ENCODE measurements around the gene TBCK. TPM values are rescaled to one million over a fixed set of nuclear protein-coding genes. Genes with fewer than 3 reads are reported as not detected.

TBCK gene
- polyA plus RNA-seq, 1 experiment = 36.3 TPM

DNA sequence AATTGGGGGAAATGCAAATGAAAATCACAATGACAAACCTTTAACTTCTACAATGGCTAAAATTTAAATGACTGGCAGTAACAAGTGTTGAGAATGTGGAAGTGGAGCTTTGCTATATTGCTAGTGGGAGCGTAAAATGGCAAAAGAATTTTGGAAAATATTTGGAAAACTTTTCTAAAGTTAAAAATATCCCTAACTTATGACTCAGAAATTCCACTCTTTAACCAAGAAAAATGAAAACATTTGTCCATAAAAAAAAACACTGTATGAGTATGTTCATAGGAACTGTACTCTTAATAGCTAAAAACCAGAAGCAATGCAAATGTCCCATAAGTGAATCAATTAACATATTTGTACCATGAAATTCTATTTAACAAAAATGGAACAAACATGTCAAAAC lies 3.6 kb downstream of the TBCK start:
- TF ChIP-seq, protein P1, sequence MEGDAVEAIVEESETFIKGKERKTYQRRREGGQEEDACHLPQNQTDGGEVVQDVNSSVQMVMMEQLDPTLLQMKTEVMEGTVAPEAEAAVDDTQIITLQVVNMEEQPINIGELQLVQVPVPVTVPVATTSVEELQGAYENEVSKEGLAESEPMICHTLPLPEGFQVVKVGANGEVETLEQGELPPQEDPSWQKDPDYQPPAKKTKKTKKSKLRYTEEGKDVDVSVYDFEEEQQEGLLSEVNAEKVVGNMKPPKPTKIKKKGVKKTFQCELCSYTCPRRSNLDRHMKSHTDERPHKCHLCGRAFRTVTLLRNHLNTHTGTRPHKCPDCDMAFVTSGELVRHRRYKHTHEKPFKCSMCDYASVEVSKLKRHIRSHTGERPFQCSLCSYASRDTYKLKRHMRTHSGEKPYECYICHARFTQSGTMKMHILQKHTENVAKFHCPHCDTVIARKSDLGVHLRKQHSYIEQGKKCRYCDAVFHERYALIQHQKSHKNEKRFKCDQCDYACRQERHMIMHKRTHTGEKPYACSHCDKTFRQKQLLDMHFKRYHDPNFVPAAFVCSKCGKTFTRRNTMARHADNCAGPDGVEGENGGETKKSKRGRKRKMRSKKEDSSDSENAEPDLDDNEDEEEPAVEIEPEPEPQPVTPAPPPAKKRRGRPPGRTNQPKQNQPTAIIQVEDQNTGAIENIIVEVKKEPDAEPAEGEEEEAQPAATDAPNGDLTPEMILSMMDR (IDR thresholded peaks at IDR 0.05; ENCODE audit: insufficient read depth, low read depth, low read length) = no peak
- Histone ChIP-seq H3K4me3 (ENCODE audit: low read depth, low read length) (no peak overlapping the region), H3K36me3 (ENCODE audit: control insufficient read depth, insufficient read depth, low read length) (no peaks in the 10 kb centered on the region), H3K27me3 (ENCODE audit: control insufficient read depth, insufficient read depth, low read length) (no peaks in the 10 kb centered on the region)
- POLR2A ChIA-PET = no interaction called here
- peak; percentile 41 for DNase-seq (ENCODE audit: low read depth)
- CTCF ChIA-PET = no interaction called here

DNA sequence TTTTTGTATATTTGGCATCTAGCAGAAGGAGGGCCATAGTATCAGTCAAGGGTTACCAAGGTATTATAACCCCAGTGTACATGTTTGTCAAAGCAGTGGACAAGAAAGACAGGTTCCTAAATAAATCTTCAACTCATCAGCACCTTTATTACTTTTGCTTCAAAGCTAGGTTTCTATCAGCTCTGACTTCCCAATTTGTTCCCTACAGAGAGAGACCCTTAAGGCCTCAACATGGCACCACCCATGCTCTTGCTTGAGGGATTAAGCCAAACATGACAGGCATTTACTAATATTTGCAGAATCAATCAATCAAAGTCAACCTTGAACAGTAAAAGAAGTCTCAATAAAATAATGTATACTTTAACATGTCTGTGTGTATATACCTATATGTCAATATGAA lies 9.4 kb downstream of the TBCK start:
- no peak for DNase-seq (ENCODE audit: low read depth)
- no peak overlapping the region for H3K4me3 ChIP-seq (ENCODE audit: low read depth, low read length)
- ChIA-PET CTCF (no interaction called here), POLR2A (no interaction called here)
- H3K36me3 ChIP-seq (ENCODE audit: control insufficient read depth, insufficient read depth, low read length) = no peaks in the 10 kb centered on the region
- TF ChIP-seq, protein P1 (IDR thresholded peaks at IDR 0.05; ENCODE audit: insufficient read depth, low read depth, low read length) = no peak
- no peaks in the 10 kb centered on the region for H3K27me3 ChIP-seq (ENCODE audit: control insufficient read depth, insufficient read depth, low read length)

DNA sequence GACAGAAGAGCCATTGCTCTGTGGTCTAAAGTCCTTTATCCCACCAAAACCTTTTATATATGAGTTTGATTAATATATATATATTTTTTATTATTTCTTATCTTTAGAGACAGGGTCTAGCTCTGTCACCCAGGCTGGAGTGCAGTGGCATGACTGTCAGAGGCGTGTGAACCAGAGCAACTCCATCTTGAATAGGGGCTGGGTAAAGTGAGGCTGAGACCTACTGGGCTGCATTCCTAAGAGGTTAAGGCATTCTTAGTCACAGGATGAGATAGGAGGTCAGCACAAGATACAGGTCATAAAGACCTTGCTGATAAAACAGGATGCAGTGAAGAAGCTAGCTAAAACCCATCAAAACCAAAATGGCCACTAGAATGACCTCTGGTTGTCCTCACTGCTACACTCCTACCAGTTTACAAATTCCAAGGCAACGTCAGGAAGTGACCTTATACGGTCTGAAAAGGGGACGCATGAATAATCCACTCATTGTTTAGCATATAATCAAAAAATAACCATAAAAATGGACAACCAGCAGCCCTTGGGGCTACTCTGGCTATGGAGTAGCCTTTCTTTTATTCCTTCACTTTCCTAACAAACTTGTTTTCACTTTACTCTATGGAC lies 10.5 kb downstream of the TBCK start:
- Histone ChIP-seq H3K36me3 (ENCODE audit: control insufficient read depth, insufficient read depth, low read length) (no peaks in the 10 kb centered on the region), H3K27me3 (ENCODE audit: control insufficient read depth, insufficient read depth, low read length) (no peaks in the 10 kb centered on the region), H3K4me3 (ENCODE audit: low read depth, low read length) (no peak overlapping the region)
- TF ChIP-seq, protein P1 (IDR thresholded peaks at IDR 0.05; ENCODE audit: insufficient read depth, low read depth, low read length) = no peak
- DNase-seq (ENCODE audit: low read depth) = no peak
- POLR2A ChIA-PET = no interaction called here
- CTCF ChIA-PET = no interaction called here

DNA sequence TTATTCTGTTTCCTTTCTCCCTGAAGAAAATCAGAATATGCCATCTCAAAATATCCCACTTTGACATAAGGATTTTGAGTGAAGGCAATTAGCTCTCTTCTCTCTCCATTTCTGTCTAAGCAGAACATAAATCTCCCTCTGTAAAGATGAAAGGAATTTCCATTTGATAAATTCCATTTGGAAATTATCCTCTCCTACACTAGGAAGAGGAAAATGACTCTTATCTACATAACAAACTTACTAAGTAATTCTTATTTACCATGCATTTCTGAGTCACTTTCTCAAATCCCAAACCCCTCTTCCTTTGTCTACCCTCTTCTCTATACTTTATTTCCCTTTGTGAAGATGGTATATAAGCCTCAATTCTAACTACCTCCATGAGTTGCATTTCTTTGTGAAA lies 11.4 kb downstream of the TBCK start:
- Histone ChIP-seq H3K4me3 (ENCODE audit: low read depth, low read length) (no peak overlapping the region), H3K27me3 (ENCODE audit: control insufficient read depth, insufficient read depth, low read length) (no peaks in the 10 kb centered on the region), H3K36me3 (ENCODE audit: control insufficient read depth, insufficient read depth, low read length) (peaks cover 2% of the 10 kb centered on the region; the same call in 1 of the 2 replicates)
- ChIA-PET POLR2A (no interaction called here), CTCF (interaction anchor here (0.9 kb wide), 1 partner anchor 11 kb away, joined by 3 read pairs; the partner anchor contains the start of genes AIMP1 and TBCK)
- no peak for DNase-seq (ENCODE audit: low read depth)
- TF ChIP-seq, protein P1 (IDR thresholded peaks at IDR 0.05; ENCODE audit: insufficient read depth, low read depth, low read length) = no peak

DNA sequence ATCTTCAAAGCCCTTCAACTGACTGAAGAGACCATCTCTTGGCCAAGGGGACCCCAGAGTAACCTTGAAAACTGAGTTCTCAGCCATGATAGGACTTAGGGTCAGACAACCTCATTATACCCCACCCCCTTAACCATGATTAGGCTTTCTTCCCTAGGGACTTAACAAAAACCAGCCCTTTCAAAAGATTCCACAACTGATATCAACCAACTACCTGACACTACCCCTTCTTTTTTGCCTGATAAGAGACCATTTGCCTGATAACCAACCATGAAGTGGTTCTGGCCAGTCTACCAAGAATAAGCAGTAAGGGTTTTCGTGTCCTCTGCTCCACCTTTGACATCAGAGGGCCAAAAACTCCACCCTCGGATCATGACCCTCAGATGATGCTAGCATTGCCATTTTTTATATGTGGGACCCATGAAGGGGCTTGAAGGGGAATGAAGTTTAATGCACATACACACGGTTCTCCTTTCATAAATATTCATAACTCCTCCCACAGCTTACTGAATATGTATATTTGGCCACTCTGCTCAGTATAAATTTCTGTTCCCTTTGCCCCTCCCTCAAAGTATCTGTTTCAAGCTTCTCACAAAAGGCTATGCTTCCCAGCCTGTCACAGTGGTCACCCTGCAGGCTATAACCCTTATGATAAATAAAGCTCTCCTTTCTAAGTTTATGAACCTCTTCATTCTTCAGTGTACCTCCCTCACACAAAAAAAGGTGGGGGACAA lies 12.3 kb downstream of the TBCK start:
- TF ChIP-seq, protein P1 (IDR thresholded peaks at IDR 0.05; ENCODE audit: insufficient read depth, low read depth, low read length) = no peak
- Histone ChIP-seq H3K4me3 (ENCODE audit: low read depth, low read length) (no peak overlapping the region), H3K27me3 (ENCODE audit: control insufficient read depth, insufficient read depth, low read length) (no peaks in the 10 kb centered on the region), H3K36me3 (ENCODE audit: control insufficient read depth, insufficient read depth, low read length) (peaks cover 2% of the 10 kb centered on the region; the same call in 1 of the 2 replicates)
- no peak for DNase-seq (ENCODE audit: low read depth)
- POLR2A ChIA-PET = no interaction called here
- CTCF ChIA-PET = interaction anchor here (0.6 to 0.9 kb wide), 2 partner anchors 12 to 211 kb away, joined by 3 read pairs; partner anchors contain the start of genes AIMP1 and TBCK

All from BJ (cell line).